Prostate gland (tissue), 2 donors: Measurements from ENCODE around the gene KCND3. TPM values are rescaled to one million over a fixed set of nuclear protein-coding genes. Genes with fewer than 3 reads are reported as not detected.

Experiments
- DNase-seq: peaks from one replicate; pipeline ENCODE4 v3.0.0-alpha.2; 2019; ENCODE audit warnings: low spot score
- H3K27ac ChIP-seq, 2 donors: fragments of 200-600 bp; sonication (generic); 2 replicates each; pipeline ENCODE4 v1.5.1; 2017 to 2019
- H3K27me3 ChIP-seq: fragments of 200-600 bp; sonication (generic); replicated peaks from 2 replicates; pipeline ENCODE4 v1.5.1; 2019; ENCODE audit not compliant: insufficient read depth
- H3K36me3 ChIP-seq, 2 donors: fragments of 200-600 bp; sonication (generic); 1 replicate in 1 of 2; 2 replicates in 1 of 2; pipeline versions ENCODE4 v1.5.1 to v1.8.1; 2017 to 2019
- H3K4me1 ChIP-seq: fragments of 200-600 bp; sonication (generic); replicated peaks from 2 replicates; pipeline ENCODE4 v1.5.1; 2019
- H3K4me3 ChIP-seq, 2 donors: fragments of 200-600 bp; sonication (generic); 2 replicates each; pipeline ENCODE4 v1.5.1; 2017 to 2019
- H3K9me3 ChIP-seq: fragments of 200-600 bp; sonication (generic); 2 replicates; pipeline ENCODE4 v1.5.1; 2017
- CTCF ChIP-seq, 4 experiments: fragments of 200-600 bp in 2 of 4; fragments of 450-650 bp in 2 of 4; sonication (generic) in 2 of 4; IDR thresholded peaks; 1 replicate in 3 of 4; 2 replicates in 1 of 4; pipeline ENCODE4 v1.5.1; 2016 to 2019; ENCODE audit warnings: antibody characterized with exemption in 4 of 4, mild to moderate bottlenecking in 2 of 4, moderate library complexity in 2 of 4
- POLR2A ChIP-seq: fragments of 450-650 bp; IDR thresholded peaks from one replicate; pipeline ENCODE4 v1.6.1; 2016; ENCODE audit warnings: antibody characterized with exemption, mild to moderate bottlenecking
- POLR2AphosphoS5 ChIP-seq: sonication (generic); formaldehyde crosslinking; IDR thresholded peaks from one replicate; pipeline ENCODE4 v1.6.1; 2017; ENCODE audit warnings: antibody characterized with exemption
- WGBS: methylation state at CpG from one replicate; pipeline ENCODE4 v1.1.5; 2018; 5-methylcytosine and 5-hydroxymethylcytosine counted together
- intact Hi-C: fragments of 100-400 bp; cut with DNase I; formaldehyde crosslinking; loops from one replicate; pipeline ENCODE4 v1.14.2; 2022
- total RNA-seq, 2 donors: library from RNA; depleted of rRNA; stranded (reverse); fragments of >200 nt; gene quantifications; one replicate each; pipeline ENCODE4 v1.1.0, GENCODE V29; 2016

The KCND3 gene
- total RNA-seq, 2 donors from 2014 or later, result 17.1 to 27.3 TPM

DNA sequence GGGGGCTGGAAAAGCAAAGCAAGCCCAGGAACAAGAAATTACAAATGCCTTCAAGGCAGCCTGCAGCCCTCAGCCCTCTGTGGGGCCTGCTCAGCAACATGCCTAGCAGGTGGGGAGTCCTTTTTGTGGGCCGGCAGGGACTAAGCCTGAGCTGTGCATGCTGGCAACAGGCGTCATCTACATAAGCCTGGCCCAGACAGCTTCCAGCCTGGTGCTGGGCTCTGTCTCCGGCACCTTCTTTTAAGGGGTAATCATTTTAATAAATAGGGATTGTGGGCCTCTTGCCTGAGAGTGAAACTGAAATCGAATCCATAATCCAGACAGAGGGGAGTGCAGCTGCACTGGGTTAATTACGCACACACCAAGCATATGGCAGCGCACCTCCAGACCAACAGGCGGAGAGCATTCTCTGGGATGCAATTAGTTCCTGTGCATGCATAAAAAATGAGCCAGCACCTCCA is 137.2 kb downstream of the KCND3 start:
- intact Hi-C loops, result no loop called here
- H3K27me3 ChIP-seq, result no peaks in the 10 kb centered on the region
- no peaks in the 10 kb centered on the region for H3K9me3 ChIP-seq
- no peak overlapping the region for H3K27ac ChIP-seq
- no peak overlapping the region for H3K4me3 ChIP-seq
- H3K36me3 ChIP-seq, result no peaks in the 10 kb centered on the region
- peaks cover 2% of the 10 kb centered on the region for H3K4me1 ChIP-seq
- TF ChIP-seq CTCF (IDR thresholded peaks at IDR 0.05) (no peak), POLR2A (no peak), POLR2AphosphoS5 (no peak)
- DNase-seq, result no peak
- 88% methylated on average over 7 of the region's 7 CpGs for WGBS

DNA sequence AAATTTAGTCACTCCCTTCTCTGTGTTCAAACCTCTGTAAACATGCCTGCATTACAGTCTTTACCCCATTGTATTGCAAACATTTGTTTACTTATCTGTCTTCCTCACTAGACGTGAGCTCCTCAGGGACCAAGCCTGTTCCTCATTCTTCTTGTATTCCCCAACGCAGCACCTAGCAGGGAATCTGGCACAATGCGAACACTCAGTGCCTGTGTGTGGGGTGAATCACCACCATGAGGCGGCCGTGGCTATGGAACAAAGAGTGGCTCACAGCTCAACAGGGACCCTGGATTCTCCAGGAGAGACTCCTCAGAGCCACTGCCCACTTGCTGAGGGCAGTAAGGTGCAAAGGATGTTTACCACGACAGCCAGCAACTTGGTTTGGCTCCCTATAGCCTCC is 137.9 kb downstream of the KCND3 start:
- H3K4me1 ChIP-seq, result peaks cover 2% of the 10 kb centered on the region
- 57% methylated on average over 6 of the region's 6 CpGs for WGBS
- H3K36me3 ChIP-seq, result no peaks in the 10 kb centered on the region
- DNase-seq, result no peak
- TF ChIP-seq POLR2AphosphoS5 (no peak), CTCF (IDR thresholded peaks at IDR 0.05) (no peak), POLR2A (no peak)
- H3K27ac ChIP-seq, result no peak overlapping the region
- H3K4me3 ChIP-seq, result no peak overlapping the region
- no peaks in the 10 kb centered on the region for H3K9me3 ChIP-seq
- intact Hi-C loops, result no loop called here
- no peaks in the 10 kb centered on the region for H3K27me3 ChIP-seq

GRCh38 chr1:111850109-111850508 is 139.4 kb downstream of the KCND3 start:
- no peaks in the 10 kb centered on the region for H3K36me3 ChIP-seq
- no peaks in the 10 kb centered on the region for H3K9me3 ChIP-seq
- 48% methylated on average over 2 of the region's 2 CpGs for WGBS
- no peak for DNase-seq
- H3K4me1 ChIP-seq, result no peaks in the 10 kb centered on the region
- H3K4me3 ChIP-seq, result no peak overlapping the region
- no peaks in the 10 kb centered on the region for H3K27me3 ChIP-seq
- no peak overlapping the region for H3K27ac ChIP-seq
- intact Hi-C loops, result no loop called here
- no peak for TF ChIP-seq POLR2AphosphoS5
- TF ChIP-seq POLR2A, result no peak
- TF ChIP-seq CTCF (IDR thresholded peaks at IDR 0.05), result no peak

GRCh38 chr1:111848852-111849545 is 140.5 kb downstream of the KCND3 start:
- WGBS, result 73% methylated on average over 7 of the region's 7 CpGs
- Histone ChIP-seq H3K27me3 (no peaks in the 10 kb centered on the region), H3K9me3 (no peaks in the 10 kb centered on the region), H3K4me3 (no peak overlapping the region), H3K27ac (no peak overlapping the region), H3K36me3 (no peaks in the 10 kb centered on the region), H3K4me1 (no peaks in the 10 kb centered on the region)
- intact Hi-C loops, result no loop called here
- TF ChIP-seq CTCF (IDR thresholded peaks at IDR 0.05) (no peak), POLR2AphosphoS5 (no peak), POLR2A (no peak)
- no peak for DNase-seq

- no peak for DNase-seq
- Histone ChIP-seq H3K4me3 (no peak overlapping the region), H3K4me1 (no peaks in the 10 kb centered on the region), H3K36me3 (no peaks in the 10 kb centered on the region), H3K27ac (no peak overlapping the region), H3K27me3 (no peaks in the 10 kb centered on the region), H3K9me3 (no peaks in the 10 kb centered on the region)
- intact Hi-C loops, result no loop called here
- TF ChIP-seq POLR2AphosphoS5 (no peak), POLR2A (no peak), CTCF (IDR thresholded peaks at IDR 0.05) (no peak)
- WGBS, result 81% methylated on average over 10 of the region's 10 CpGs
These were observed 142.0 kb downstream of the KCND3 start for GRCh38 chr1:111847466-111847865.
